Lower lobe of right lung (tissue), 2 donors: ENCODE data around the gene TASOR2. TPM values are rescaled to one million over a fixed set of nuclear protein-coding genes. Genes with fewer than 3 reads are reported as not detected.

ENCODE experiments used
- ATAC-seq, 2 donors: fragments of 200-7000 bp; cut with Tn5 transposase; one replicate each; pipeline ENCODE4 v1.9.1; 2020 to 2022; ENCODE audit warnings: mild to moderate bottlenecking in 2 of 2, moderate library complexity in 2 of 2
- DNase-seq: peaks from one replicate; pipeline ENCODE4 v3.0.0-alpha.2; 2020
- H3K27ac ChIP-seq: fragments of 200-600 bp; one replicate; pipeline ENCODE4 v1.8.0; 2022
- H3K27me3 ChIP-seq: fragments of 200-600 bp; one replicate; pipeline ENCODE4 v1.8.0; 2022; ENCODE audit warnings: low read depth
- H3K36me3 ChIP-seq: fragments of 200-600 bp; one replicate; pipeline ENCODE4 v1.8.0; 2022; ENCODE audit warnings: mild to moderate bottlenecking
- H3K4me1 ChIP-seq: fragments of 200-600 bp; one replicate; pipeline ENCODE4 v1.8.0; 2022
- H3K4me3 ChIP-seq: fragments of 200-600 bp; one replicate; pipeline ENCODE4 v1.8.0; 2022; ENCODE audit warnings: mild to moderate bottlenecking
- H3K9me3 ChIP-seq: fragments of 200-600 bp; one replicate; pipeline ENCODE4 v1.8.0; 2022
- CTCF ChIP-seq: fragments of 200-600 bp; IDR thresholded peaks from one replicate; pipeline ENCODE4 v1.8.0; 2022; ENCODE audit warnings: antibody characterized with exemption, mild to moderate bottlenecking
- intact Hi-C: fragments of 100-400 bp; cut with DNase I; formaldehyde crosslinking; loops from one replicate; pipeline ENCODE4 v1.11.0; 2022
- total RNA-seq: library from RNA; stranded (reverse); fragmentation: NEBNext Ultra II Directional; extraction: Animal tissue kit (Norgen Biotek cat#: 25700); gene quantifications from one replicate; pipeline ENCODE4 v1.2.1, GENCODE V29; 2021
- donor health status: DM: no; HTN: yes; CAD: no; lungs with severe emphysema.

Gene TASOR2
- total RNA-seq, 1 donor from 2014 or later = 48.9 TPM

- no peak overlapping the region for H3K27ac ChIP-seq
- no peaks in the 10 kb centered on the region for H3K36me3 ChIP-seq
- H3K4me3 ChIP-seq = no peak overlapping the region
- no peaks in the 10 kb centered on the region for H3K27me3 ChIP-seq
- TF ChIP-seq CTCF = no peak
- H3K9me3 ChIP-seq = no peaks in the 10 kb centered on the region
- ATAC-seq (no peak), DNase-seq (no peak)
- H3K4me1 ChIP-seq = peaks cover 20% of the 10 kb centered on the region
- intact Hi-C loops = no loop called here
Measured at GRCh38 chr10:5669604-5670003, 15.0 kb upstream of the TASOR2 start.

- ATAC-seq (no peak), DNase-seq (no peak)
- intact Hi-C loops = no loop called here
- Histone ChIP-seq H3K4me1 (peaks cover 11% of the 10 kb centered on the region), H3K27me3 (no peaks in the 10 kb centered on the region), H3K36me3 (no peaks in the 10 kb centered on the region), H3K9me3 (no peaks in the 10 kb centered on the region), H3K27ac (no peak overlapping the region), H3K4me3 (no peak overlapping the region)
- no peak for TF ChIP-seq CTCF
Measured at GRCh38 chr10:5670662-5671375, 13.8 kb upstream of the TASOR2 start.

- Histone ChIP-seq H3K4me3 (no peak overlapping the region), H3K9me3 (no peaks in the 10 kb centered on the region), H3K27ac (no peak overlapping the region), H3K27me3 (peaks cover 4% of the 10 kb centered on the region), H3K36me3 (no peaks in the 10 kb centered on the region), H3K4me1 (no peaks in the 10 kb centered on the region)
- intact Hi-C loops = no loop called here
- no peak for TF ChIP-seq CTCF
- no peak for ATAC-seq
- no peak for DNase-seq
Measured at GRCh38 chr10:5678397-5679036, 6.1 kb upstream of the TASOR2 start.

GRCh38 chr10:5679037-5679435, 5.6 kb upstream of the TASOR2 start:
- H3K36me3 ChIP-seq = no peaks in the 10 kb centered on the region
- peaks cover 3% of the 10 kb centered on the region for H3K4me1 ChIP-seq
- ATAC-seq (no peak), DNase-seq (no peak)
- H3K9me3 ChIP-seq = no peaks in the 10 kb centered on the region
- intact Hi-C loops = no loop called here
- TF ChIP-seq CTCF = no peak
- no peak overlapping the region for H3K4me3 ChIP-seq
- H3K27me3 ChIP-seq = peaks cover 4% of the 10 kb centered on the region
- H3K27ac ChIP-seq = no peak overlapping the region

- TF ChIP-seq CTCF = no peak
- ATAC-seq (no peak), DNase-seq (no peak)
- Histone ChIP-seq H3K27me3 (peaks cover 4% of the 10 kb centered on the region), H3K9me3 (no peaks in the 10 kb centered on the region), H3K4me3 (no peak overlapping the region), H3K36me3 (no peaks in the 10 kb centered on the region), H3K27ac (no peak overlapping the region), H3K4me1 (peaks cover 5% of the 10 kb centered on the region)
- intact Hi-C loops = no loop called here
Measured at GRCh38 chr10:5679606-5680005, 5.0 kb upstream of the TASOR2 start.
